Hematopoietic multipotent progenitor cell treated with erythropoietin and hydrocortisone succinate and interleukin-3 and kit ligand, for 8 days (in vitro differentiated cells): ENCODE results near the gene B3GALT5.

Experiments used
- DNase-seq: peaks from one replicate; pipeline ENCODE4 v3.0.0-alpha.2; 2015

B3GALT5 gene

GRCh38 chr21:39648879-39649278, 36.1 kb downstream of the B3GALT5 start:
- no peak for DNase-seq

GRCh38 chr21:39649526-39649925, 36.8 kb downstream of the B3GALT5 start:
- DNase-seq, result no peak

- no peak for DNase-seq
Observed at GRCh38 chr21:39650306-39650705, 37.6 kb downstream of the B3GALT5 start.

GRCh38 chr21:39650801-39651200, 38.1 kb downstream of the B3GALT5 start:
- no peak for DNase-seq

DNA sequence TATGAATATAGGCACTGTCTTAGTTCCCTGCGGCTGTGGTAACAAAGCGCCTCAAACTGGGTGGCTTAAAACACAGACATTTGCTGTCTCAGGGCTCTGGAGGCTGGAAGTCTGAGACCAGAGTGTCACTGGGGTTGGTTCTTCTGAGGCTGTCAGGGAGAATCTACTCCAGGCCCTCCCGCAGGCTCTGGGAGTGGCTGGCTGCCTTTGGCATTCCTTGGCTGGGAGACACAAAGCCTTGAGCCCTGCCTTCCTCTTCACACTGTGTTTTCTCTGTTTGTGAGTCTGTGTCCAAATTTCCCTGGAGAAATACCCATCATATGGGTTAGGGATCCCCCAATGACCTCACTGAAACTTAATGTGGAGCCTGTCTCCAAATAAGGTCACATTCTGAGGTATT, 38.5 kb downstream of the B3GALT5 start:
- no peak for DNase-seq

GRCh38 chr21:39654951-39655350, 42.2 kb downstream of the B3GALT5 start:
- no peak for DNase-seq

DNA sequence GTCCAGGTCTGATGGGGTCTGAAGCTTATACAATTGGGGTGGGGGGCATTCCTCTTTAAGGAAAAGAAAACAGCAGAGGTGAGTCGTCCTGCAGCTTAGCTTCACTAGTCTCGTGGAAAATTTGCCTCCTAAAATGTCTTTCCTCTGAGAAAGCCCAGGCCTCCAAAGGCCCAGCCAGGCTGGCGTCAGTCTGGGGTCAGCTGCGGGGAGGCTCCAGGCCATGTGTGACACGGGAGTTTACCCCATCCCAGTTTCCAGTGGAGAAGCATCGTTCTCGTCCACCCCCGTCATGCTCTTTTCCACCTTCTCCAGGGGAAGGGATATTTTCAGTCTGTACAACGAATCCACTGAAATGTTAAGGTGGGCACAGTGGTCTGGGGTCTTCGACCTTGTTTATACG, 42.8 kb downstream of the B3GALT5 start:
- no peak for DNase-seq

- DNase-seq, result no peak
Observed at GRCh38 chr21:39656209-39656608, 43.5 kb downstream of the B3GALT5 start.

DNA sequence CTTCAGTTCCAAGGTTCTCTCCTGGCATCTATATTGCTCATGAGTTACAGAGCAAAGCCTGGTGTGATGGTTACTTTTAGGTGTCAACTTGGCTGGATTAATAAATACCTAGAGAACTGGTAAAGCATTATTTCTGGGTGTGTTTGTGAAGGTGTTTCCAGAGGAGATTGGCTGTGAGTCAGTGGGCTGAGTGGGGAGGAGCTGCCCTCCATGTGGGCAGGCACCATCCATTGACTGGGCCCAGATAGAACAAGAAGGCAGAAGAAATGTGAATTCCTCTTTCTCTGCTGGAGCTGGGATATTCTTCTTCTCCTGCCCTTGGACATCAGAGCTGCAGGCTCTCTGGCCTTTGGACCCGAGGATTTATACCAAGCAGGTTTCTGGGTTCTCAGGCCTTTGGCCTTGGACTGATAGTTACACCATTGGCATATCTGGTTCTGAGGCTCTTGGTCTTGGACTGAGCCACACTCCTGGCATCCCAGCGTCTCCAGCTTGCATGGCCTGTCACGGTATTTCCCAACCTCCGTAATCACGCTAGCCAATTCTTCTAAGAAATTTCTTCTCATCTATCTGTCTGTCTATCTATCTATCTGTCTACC, 44.5 kb downstream of the B3GALT5 start:
- no peak for DNase-seq

DNA sequence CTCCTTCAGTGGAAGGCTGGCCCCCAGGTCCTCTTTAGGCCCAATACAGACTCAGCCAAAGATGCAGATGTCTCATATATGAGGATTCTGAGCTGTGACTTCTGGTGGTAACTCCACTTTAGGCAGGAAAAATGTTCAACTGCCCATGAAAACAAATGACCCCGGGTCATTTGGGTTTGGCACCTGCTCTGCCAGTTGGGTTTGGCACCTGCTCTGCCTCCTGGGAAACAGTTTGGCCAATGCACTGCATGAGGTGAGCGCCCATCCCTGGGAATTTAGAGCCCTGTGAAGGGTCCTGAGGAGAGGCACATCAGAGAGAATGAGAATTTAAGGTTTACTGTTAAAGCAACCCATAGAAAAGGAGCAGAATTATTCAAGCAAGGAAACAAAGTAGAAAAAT, 45.3 kb downstream of the B3GALT5 start:
- DNase-seq, result no peak

- DNase-seq, result no peak
Observed at GRCh38 chr21:39659070-39659815, 46.5 kb downstream of the B3GALT5 start.

DNA sequence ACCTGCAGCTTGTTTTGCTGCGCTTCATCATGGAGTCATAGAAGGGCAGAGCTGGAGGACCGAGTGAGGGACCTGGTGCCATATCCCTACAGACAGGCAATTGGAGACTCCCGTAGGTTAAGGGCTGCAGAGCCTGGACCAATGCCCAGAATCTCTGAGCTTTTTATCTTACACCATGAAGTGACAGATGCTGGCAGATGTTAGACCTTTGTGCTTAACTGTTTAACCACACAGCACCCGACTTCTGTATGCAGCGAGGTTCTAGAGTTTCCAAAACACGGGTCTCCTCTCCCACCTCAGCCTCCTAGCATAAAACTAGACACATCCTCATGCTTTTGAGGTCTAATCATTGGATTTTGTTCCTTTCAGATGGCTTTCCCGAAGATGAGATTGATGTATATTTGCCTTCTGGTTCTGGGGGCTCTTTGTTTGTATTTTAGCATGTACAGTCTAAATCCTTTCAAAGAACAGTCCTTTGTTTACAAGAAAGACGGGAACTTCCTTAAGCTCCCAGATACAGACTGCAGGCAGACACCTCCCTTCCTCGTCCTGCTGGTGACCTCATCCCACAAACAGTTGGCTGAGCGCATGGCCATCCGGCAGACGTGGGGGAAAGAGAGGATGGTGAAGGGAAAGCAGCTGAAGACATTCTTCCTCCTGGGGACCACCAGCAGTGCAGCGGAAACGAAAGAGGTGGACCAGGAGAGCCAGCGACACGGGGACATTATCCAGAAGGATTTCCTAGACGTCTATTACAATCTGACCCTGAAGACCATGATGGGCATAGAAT, 47.6 kb downstream of the B3GALT5 start:
- peak; percentile 69 for DNase-seq

GRCh38 chr21:39661121-39661520, 48.4 kb downstream of the B3GALT5 start:
- DNase-seq, result no peak

DNA sequence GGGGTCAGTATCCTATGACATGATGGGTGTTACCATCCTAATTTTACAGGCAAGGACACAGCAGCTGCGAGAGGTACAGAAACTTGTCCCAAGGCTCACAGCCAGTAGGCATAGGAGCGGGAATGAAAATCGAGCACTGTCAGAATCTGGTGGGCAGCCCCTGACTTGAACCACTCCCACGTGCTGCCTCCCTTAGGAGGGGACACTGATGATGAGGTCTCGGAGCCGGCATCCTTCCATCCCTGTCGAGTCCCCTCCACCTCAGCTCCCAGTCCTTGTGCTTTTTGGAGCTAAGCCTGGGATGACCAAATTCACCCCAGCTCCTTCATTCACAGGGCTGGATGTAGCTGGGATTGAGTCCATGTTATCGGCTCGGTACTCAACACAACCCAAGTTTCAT, 49.0 kb downstream of the B3GALT5 start:
- no peak for DNase-seq

- DNase-seq, result no peak
Observed at GRCh38 chr21:39662411-39662953, 49.7 kb downstream of the B3GALT5 start.

- no peak for DNase-seq
Observed at GRCh38 chr21:39663066-39663465, 50.3 kb downstream of the B3GALT5 start.

GRCh38 chr21:39663742-39664492, 51.2 kb downstream of the B3GALT5 start:
- DNase-seq, result no peak

GRCh38 chr21:39664586-39664985, 51.8 kb downstream of the B3GALT5 start:
- no peak for DNase-seq

DNA sequence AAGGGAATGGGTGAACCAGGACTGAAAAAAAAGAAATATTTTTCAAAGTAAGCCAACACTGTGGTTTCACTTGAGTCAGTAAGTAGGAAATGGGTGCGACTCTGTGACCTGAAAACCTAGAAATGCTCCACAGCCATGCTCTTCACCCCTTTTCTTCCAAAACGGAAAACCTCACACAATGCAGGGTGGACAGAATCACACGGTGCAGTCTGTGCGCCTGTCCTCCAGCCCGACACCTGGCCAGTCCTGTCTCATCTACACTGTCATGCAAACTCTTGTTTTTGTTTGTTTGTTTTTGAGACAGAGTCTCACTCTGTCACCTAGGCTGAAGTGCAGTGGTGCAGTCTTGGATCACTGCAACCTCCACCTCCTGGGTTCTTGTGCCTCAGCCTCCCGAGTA, 53.3 kb downstream of the B3GALT5 start:
- no peak for DNase-seq

DNA sequence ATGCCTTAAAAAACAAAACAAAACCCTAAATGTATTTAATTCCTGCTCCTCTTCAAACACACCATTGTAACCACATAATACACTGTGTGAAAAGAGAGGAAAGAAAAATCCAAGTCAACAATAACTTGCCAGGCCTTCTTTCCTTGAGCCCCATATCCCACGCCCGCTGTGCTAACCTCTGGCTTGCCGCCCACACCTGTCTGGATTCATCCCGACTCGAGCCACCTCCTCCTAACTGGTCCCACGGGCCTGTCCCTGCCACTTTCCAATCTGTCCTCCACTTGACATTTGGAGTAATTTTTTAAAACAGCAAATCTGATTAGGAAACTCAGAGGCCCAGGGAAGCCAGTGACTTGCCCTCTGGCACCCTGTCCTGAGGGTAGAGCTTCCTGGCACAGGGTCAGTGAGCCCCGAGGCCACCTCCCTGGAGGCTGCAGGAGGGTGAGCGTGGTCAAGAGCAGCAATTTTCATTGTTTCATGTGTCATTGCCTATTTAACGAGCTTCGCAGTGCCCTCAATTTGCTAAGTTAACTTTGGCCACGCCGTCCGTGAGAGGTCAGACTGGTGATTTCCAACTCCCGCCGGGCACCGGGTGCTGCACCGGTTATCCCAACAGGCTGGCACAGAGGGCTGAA, 54.1 kb downstream of the B3GALT5 start:
- no peak for DNase-seq

DNA sequence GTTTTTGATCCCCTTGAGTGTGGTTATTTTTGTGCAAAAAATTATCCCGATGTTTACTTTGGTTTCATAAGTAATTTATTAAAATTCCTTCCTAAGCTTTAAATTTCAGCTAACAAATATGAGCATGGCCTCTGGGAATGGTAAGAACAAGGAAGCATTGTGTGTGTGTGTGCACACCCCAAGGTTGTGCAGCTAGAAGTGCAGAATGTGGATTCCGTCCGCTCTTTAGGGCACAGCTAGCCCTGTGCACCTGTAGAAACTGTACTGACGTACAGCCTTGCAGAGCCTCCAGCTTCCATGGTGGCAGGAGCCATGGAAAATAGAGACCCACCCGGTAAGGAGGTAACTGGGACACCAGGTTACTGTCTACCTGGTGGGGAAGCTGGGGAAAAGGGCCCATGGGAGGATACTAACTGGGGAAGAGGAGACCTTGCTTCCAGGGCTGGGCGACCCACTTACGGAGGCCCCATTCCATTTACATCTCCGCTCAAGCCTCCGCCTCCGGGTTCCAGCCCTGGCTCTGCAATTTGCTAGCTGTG, 54.7 kb downstream of the B3GALT5 start:
- DNase-seq, result no peak

GRCh38 chr21:39668369-39668768, 55.6 kb downstream of the B3GALT5 start:
- DNase-seq, result no peak
